Trophoblast cell (in vitro differentiated cells and primary cell): ENCODE data around the gene SEMA4G.

Experiments
- DNase-seq, 2 donors: peaks; one replicate each; pipeline ENCODE4 v3.0.0-alpha.2; 2016
- H2AFZ ChIP-seq: 2 replicates; pipeline ENCODE4 v1.6.1; 2013; ENCODE audit warnings: low read length, moderate library complexity, mild to moderate bottlenecking; ENCODE audit not compliant: insufficient read depth, poor library complexity
- H2AK5ac ChIP-seq: 2 replicates; pipeline ENCODE4 v1.6.1; 2013; ENCODE audit warnings: mild to moderate bottlenecking, low read length
- H2BK120ac ChIP-seq: 2 replicates; pipeline ENCODE4 v1.6.1; 2013; ENCODE audit warnings: low read length, mild to moderate bottlenecking, moderate library complexity; ENCODE audit not compliant: insufficient read depth, poor library complexity
- H2BK12ac ChIP-seq: 2 replicates; pipeline ENCODE4 v1.6.1; 2013; ENCODE audit warnings: mild to moderate bottlenecking, low read length, moderate library complexity
- H2BK5ac ChIP-seq: 2 replicates; pipeline ENCODE4 v1.6.1; 2013; ENCODE audit warnings: low read length, low read depth, moderate library complexity, mild to moderate bottlenecking; ENCODE audit not compliant: poor library complexity
- H3K14ac ChIP-seq: 2 replicates; pipeline ENCODE4 v1.6.1; 2013; ENCODE audit warnings: mild to moderate bottlenecking, low read length
- H3K18ac ChIP-seq: 2 replicates; pipeline ENCODE4 v1.6.1; 2013; ENCODE audit warnings: mild to moderate bottlenecking, low read length
- H3K23ac ChIP-seq: 2 replicates; pipeline ENCODE4 v1.6.1; 2013; ENCODE audit warnings: low read length
- H3K27ac ChIP-seq: 2 replicates; pipeline ENCODE4 v1.5.1; 2013; ENCODE audit warnings: low read depth, mild to moderate bottlenecking, inconsistent platforms, low read length, moderate library complexity
- H3K27me3 ChIP-seq: 2 replicates; pipeline ENCODE4 v1.6.1; 2013; ENCODE audit warnings: inconsistent platforms, mild to moderate bottlenecking, low read length, moderate library complexity; ENCODE audit not compliant: insufficient read depth
- H3K36me3 ChIP-seq, 2 experiments: 1 replicate in 1 of 2; 2 replicates in 1 of 2; pipeline ENCODE4 v1.6.1; 2013; ENCODE audit warnings: low read length in 2 of 2, mild to moderate bottlenecking in 2 of 2, moderate library complexity in 1 of 2; ENCODE audit not compliant: insufficient read depth in 2 of 2, control insufficient read depth in 1 of 2
- H3K4ac ChIP-seq: 2 replicates; pipeline ENCODE4 v1.6.1; 2013; ENCODE audit warnings: low read depth, mild to moderate bottlenecking, low read length, moderate library complexity
- H3K4me1 ChIP-seq, 2 experiments: 1 replicate in 1 of 2; 2 replicates in 1 of 2; pipeline ENCODE4 v1.6.1; 2013; ENCODE audit warnings: low read length in 2 of 2, mild to moderate bottlenecking in 2 of 2, moderate library complexity in 1 of 2; ENCODE audit not compliant: insufficient read depth in 2 of 2, control insufficient read depth in 1 of 2
- H3K4me2 ChIP-seq: 2 replicates; pipeline ENCODE4 v1.6.1; 2013; ENCODE audit warnings: inconsistent platforms, mild to moderate bottlenecking, low read length, moderate library complexity
- H3K4me3 ChIP-seq: 2 replicates; pipeline ENCODE4 v1.5.1; 2013; ENCODE audit warnings: mild to moderate bottlenecking, low read depth, low read length, inconsistent platforms
- H3K79me1 ChIP-seq: one replicate; pipeline ENCODE4 v1.6.1; 2013; ENCODE audit warnings: low read length
- H3K79me2 ChIP-seq: 2 replicates; pipeline ENCODE4 v1.6.1; 2013; ENCODE audit warnings: low read length, mild to moderate bottlenecking; ENCODE audit not compliant: control insufficient read depth, insufficient read depth, poor library complexity
- H3K9ac ChIP-seq: 2 replicates; pipeline ENCODE4 v1.6.1; 2013; ENCODE audit warnings: mild to moderate bottlenecking, low read length
- H3K9me3 ChIP-seq: 2 replicates; pipeline ENCODE4 v1.6.1; 2013; ENCODE audit warnings: low read depth, mild to moderate bottlenecking, control low read depth, inconsistent platforms, low read length; ENCODE audit not compliant: insufficient read depth
- H4K12ac ChIP-seq: 2 replicates; pipeline ENCODE4 v1.6.1; 2013; ENCODE audit warnings: low read depth, mild to moderate bottlenecking, low read length, moderate library complexity
- H4K8ac ChIP-seq: 2 replicates; pipeline ENCODE4 v1.6.1; 2013; ENCODE audit warnings: low read depth, mild to moderate bottlenecking, low read length, moderate library complexity
- H4K91ac ChIP-seq: one replicate; pipeline ENCODE4 v1.6.1; 2013; ENCODE audit warnings: low read depth, mild to moderate bottlenecking, low read length, moderate library complexity
- WGBS: extraction: QIAGEN DNeasy Blood & Tissue Kit; methylation state at CpG from one replicate; pipeline ENCODE4 v1.1.7; 2013; ENCODE audit warnings: missing lambda C conversion rate; ENCODE audit not compliant: insufficient read length, insufficient coverage; ENCODE audit errors: extremely low coverage; 5-methylcytosine and 5-hydroxymethylcytosine counted together

SEMA4G gene

DNA sequence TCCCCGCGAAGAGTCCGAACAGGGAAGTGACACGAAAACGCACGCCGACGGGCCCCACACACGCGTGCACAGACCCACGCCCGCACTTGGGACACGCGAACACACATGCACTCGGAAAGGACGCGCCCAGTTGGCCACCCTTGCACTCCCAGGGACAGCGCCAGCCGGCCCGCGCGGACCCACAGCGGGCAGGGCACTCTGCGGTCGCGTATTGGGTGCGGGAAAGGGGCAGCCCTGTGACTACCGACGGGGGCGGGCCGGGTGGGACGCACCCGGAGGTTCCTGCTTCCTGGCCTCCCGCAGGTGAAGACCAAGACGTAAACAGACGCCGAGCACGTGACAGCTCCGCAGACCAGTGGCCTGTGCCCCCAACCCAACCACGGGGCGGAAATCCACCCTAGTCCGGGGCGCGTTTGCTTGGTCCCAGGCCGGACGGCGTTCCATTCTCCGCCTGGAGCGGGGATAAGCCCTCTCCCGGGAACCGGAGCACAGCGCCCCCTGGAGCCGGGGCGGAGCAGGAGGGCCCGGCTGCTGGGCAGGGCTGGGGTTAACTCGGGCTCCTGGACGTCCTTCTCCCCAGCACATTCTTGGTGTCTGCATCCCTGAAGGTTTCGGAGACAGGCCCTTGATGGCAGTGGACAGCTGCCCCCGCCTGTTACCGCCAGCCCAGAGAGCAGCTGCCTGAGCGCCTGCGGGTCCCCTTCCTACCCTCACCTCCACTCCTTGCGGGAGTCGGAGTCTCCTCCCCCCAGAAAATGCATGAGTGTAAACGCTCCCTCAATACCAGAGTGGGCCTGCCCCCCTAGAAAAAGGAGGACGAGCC, 28.3 kb downstream of the SEMA4G start:
- Histone ChIP-seq H3K9me3 (no peaks in the 10 kb centered on the region), H3K9ac (peak overlapping the region; percentile 79), H3K14ac (peak overlapping the region; percentile 88), H3K27me3 (no peaks in the 10 kb centered on the region), H3K4me1 (peaks cover 21 to 24% of the 10 kb centered on the region in 2 experiments), H2BK5ac (peak overlapping the region; percentile 90), H2AFZ (peak overlapping the region; percentile 95), H3K18ac (peak overlapping the region; percentile 89), H2BK12ac (peak overlapping the region; percentile 63), H3K4me3 (peak overlapping the region; percentile 81), H3K27ac (peak overlapping the region; percentile 96), H3K79me2 (peaks cover 35% of the 10 kb centered on the region), H2BK120ac (peak overlapping the region; percentile 57), H3K4ac (peak overlapping the region; percentile 77), H2AK5ac (peak overlapping the region; percentile 61), H3K79me1 (peaks cover 37% of the 10 kb centered on the region), H4K8ac (peak overlapping the region; percentile 87), H3K4me2 (peak overlapping the region; percentile 93), H3K36me3 (peaks cover 12 to 16% of the 10 kb centered on the region in 2 experiments), H4K12ac (peak overlapping the region; percentile 89), H4K91ac (peak overlapping the region; percentile 97), H3K23ac (no peak overlapping the region)
- peak; percentile 87 to 92 for DNase-seq
- WGBS = no CpG with 5 or more reads among the region's 66 CpGs

DNA sequence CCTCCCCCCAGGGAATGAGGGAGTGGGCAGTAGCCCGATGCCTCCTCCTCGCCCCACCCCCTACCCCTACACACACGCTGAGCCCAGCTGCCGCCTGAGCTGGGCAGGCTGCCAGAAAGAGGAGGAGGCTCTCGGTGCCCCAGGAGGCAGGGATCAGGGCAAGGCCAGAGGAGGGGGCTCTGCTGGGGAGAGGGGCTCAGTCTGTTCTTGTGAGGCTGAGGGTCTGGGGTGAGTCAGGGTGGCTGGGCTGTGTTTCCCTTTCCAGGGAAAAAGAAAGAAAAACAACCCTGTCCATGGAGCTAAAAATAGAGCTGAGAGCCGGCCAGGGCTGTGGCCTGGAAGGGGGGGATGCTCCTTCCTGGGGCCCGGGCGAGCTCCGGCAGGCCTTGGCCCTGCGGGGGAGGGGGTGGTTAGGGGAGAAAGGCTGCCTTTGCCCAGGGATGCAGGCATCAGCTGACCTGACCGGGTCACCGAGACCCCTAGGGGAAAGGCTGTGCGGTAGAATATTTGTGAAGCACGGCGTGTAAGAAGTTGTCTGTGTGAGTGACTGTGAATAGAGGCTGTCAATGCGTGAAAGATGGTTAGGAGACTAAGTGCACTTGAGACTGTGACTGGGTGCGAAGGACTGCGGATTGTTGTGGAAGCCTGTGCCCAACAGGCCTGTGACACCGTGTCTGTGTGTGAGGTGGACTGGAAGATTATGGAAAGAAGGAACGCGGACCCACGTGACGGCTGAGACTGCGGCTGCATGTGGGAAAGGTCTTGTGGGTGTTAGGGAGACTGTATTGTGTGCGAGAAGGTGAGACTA, 29.1 kb downstream of the SEMA4G start:
- peak overlapping the region; percentile 95 for H2AFZ ChIP-seq
- WGBS = no CpG with 5 or more reads among the region's 25 CpGs

DNA sequence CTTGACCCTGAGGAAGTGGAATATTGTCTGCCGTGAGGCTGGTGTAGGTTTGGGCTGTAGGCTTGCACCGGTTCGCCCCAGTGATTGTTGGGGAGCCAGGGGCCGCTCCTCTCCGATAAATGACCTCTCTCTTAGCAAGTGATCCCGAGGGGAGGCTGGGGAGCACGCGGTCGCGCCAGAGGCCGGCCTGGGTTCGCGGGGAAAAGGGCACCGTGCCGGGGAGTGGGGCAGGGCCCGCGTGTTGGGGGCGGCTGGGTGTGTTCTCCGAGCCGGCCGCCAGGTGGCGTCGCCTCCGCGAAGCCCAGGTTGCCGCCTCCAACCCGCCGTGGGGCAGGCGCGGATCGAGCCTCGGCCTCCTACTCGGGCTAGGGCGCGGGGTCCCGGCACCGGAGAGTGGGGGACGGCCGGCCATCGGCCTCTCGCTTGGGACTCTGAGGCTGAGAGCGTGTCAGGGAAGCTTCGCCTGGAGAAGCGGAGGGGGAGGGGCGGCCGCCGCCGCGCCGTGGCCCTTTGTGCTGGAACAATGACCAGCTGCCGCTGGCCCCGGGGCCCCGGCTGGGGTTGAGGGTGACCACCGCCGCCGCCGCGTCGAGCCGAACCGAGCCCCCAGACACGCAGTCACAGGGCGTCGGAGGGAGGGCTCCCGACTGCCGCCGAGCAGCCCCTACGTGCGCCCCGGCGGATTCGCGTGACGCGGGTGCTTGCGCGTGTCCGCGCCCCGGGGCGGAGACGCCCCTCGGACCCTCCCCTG, 29.9 kb downstream of the SEMA4G start:
- Histone ChIP-seq H2AK5ac (peak overlapping the region; percentile 84), H3K27me3 (no peaks in the 10 kb centered on the region), H4K91ac (peak overlapping the region; percentile 97), H4K12ac (peak overlapping the region; percentile 83), H3K4me2 (peak overlapping the region; percentile 93), H3K27ac (peak overlapping the region; percentile 96), H3K4me1 (peaks cover 21 to 24% of the 10 kb centered on the region in 2 experiments), H3K14ac (peak overlapping the region; percentile 87), H4K8ac (peak overlapping the region; percentile 92), H2BK5ac (peak overlapping the region; percentile 91), H2BK120ac (peak overlapping the region; percentile 84), H3K4me3 (peak overlapping the region; percentile 86), H3K18ac (peak overlapping the region; percentile 97), H3K79me1 (peaks cover 37% of the 10 kb centered on the region), H3K36me3 (peaks cover 19 to 20% of the 10 kb centered on the region in 2 experiments), H3K4ac (peak overlapping the region; percentile 93), H3K9me3 (no peaks in the 10 kb centered on the region), H3K9ac (peak overlapping the region; percentile 94), H3K79me2 (peaks cover 35% of the 10 kb centered on the region), H3K23ac (peak overlapping the region; percentile 92), H2BK12ac (no peak overlapping the region), H2AFZ (peak overlapping the region; percentile 72)
- DNase-seq = peak; percentile 61 to 80
- no CpG with 5 or more reads among the region's 83 CpGs for WGBS

More for the DNA sequence above, 29.1 kb downstream of the SEMA4G start:
- H3K79me2 ChIP-seq = peaks cover 35% of the 10 kb centered on the region
- DNase-seq = peak; percentile 56 to 71
- H3K4me3 ChIP-seq = peak overlapping the region; percentile 81
- no peaks in the 10 kb centered on the region for H3K9me3 ChIP-seq
- peak overlapping the region; percentile 77 for H3K4ac ChIP-seq
- H3K27ac ChIP-seq = peak overlapping the region; percentile 96
- no peaks in the 10 kb centered on the region for H3K27me3 ChIP-seq
- peak overlapping the region; percentile 63 for H2BK12ac ChIP-seq
- H3K4me2 ChIP-seq = peak overlapping the region; percentile 93
- H4K8ac ChIP-seq = peak overlapping the region; percentile 87
- peak overlapping the region; percentile 75 for H3K9ac ChIP-seq
- H3K18ac ChIP-seq = peak overlapping the region; percentile 89
- H2BK120ac ChIP-seq = peak overlapping the region; percentile 57
- H3K23ac ChIP-seq = peak overlapping the region; percentile 92
- H3K79me1 ChIP-seq = peaks cover 37% of the 10 kb centered on the region
- H2BK5ac ChIP-seq = peak overlapping the region; percentile 90
- peaks cover 21 to 24% of the 10 kb centered on the region in 2 experiments for H3K4me1 ChIP-seq
- H3K36me3 ChIP-seq = peaks cover 15 to 16% of the 10 kb centered on the region in 2 experiments
- peak overlapping the region; percentile 75 for H3K14ac ChIP-seq
- H4K91ac ChIP-seq = peak overlapping the region; percentile 97
- peak overlapping the region; percentile 61 for H2AK5ac ChIP-seq
- peak overlapping the region; percentile 82 for H4K12ac ChIP-seq

DNA sequence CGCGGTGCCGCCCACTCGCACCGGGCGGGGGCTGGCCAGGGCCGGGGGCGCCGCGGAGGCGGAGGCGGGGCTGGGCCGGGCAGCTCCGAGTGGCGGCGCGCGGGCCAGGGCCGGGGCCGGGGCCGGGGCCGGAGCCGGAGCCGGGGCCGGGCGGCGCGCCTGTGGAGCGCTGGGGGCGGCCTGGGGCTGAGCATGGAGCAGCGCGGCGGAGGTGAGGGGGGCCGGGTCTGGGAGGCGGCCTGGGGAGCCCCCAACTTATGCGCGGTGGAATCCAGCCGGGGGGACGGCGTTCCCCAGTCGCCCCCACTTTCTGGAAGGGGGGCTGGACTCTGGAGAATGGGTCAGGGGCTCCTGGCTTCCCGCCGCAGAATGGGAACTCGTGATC, 30.4 kb downstream of the SEMA4G start, which contains the start of gene LZTS2:
TSS of gene LZTS2 (plus strand) at position 67 of the 385 bp plus-strand sequence. CDS start 2,731 bp downstream, outside the sequence.
- H3K9me3 ChIP-seq = no peaks in the 10 kb centered on the region
- H3K23ac ChIP-seq = peak within 1 kb of the TSS; percentile 92
- H3K27me3 ChIP-seq = no peaks in the 10 kb centered on the region
- peak within 1 kb of the TSS; percentile 91 for H2BK5ac ChIP-seq
- peak within 1 kb of the TSS; percentile 97 for H4K91ac ChIP-seq
- peaks cover 35% of the 10 kb centered on the region for H3K79me2 ChIP-seq
- H3K4me2 ChIP-seq = peak within 1 kb of the TSS; percentile 93
- H3K18ac ChIP-seq = peak within 1 kb of the TSS; percentile 97
- WGBS = no CpG with 5 or more reads among the region's 44 CpGs
- peak within 1 kb of the TSS; percentile 94 for H3K9ac ChIP-seq
- H3K4me1 ChIP-seq = peaks cover 21 to 24% of the 10 kb centered on the region in 2 experiments
- peak within 1 kb of the TSS; percentile 93 for H3K4ac ChIP-seq
- H3K27ac ChIP-seq = peak within 1 kb of the TSS; percentile 96
- peak within 1 kb of the TSS; percentile 83 for H4K12ac ChIP-seq
- H4K8ac ChIP-seq = peak within 1 kb of the TSS; percentile 92
- peak within 1 kb of the TSS; percentile 86 for H3K4me3 ChIP-seq
- H2AK5ac ChIP-seq = peak within 1 kb of the TSS; percentile 86
- H3K79me1 ChIP-seq = peaks cover 37% of the 10 kb centered on the region
- peak within 1 kb of the TSS; percentile 91 for H3K14ac ChIP-seq
- H2BK120ac ChIP-seq = peak within 1 kb of the TSS; percentile 92
- H3K36me3 ChIP-seq = peaks cover 22% of the 10 kb centered on the region in 2 experiments
- peak within 1 kb of the TSS; percentile 75 for H2AFZ ChIP-seq
- DNase-seq = no peak
- H2BK12ac ChIP-seq = peak within 1 kb of the TSS; percentile 42
